GM21619 (cell line): ENCODE results near the gene TSEN34.

Source experiments
- ATAC-seq: cut with Tn5 transposase; IDR thresholded peaks from one replicate; pipeline ENCODE4 v1.9.1; 2021; ENCODE audit not compliant: unreplicated experiment

Gene TSEN34

GRCh38 chr19:54191011-54191810 is at the start of gene TSEN34:
TSS of gene TSEN34 (plus strand) at chr19:54191308. CDS start at chr19:54191365, 57 bp downstream.
- peak; percentile 23 for ATAC-seq

GRCh38 chr19:54141356-54141755 is 49.8 kb upstream of the TSEN34 start:
- no peak for ATAC-seq

DNA sequence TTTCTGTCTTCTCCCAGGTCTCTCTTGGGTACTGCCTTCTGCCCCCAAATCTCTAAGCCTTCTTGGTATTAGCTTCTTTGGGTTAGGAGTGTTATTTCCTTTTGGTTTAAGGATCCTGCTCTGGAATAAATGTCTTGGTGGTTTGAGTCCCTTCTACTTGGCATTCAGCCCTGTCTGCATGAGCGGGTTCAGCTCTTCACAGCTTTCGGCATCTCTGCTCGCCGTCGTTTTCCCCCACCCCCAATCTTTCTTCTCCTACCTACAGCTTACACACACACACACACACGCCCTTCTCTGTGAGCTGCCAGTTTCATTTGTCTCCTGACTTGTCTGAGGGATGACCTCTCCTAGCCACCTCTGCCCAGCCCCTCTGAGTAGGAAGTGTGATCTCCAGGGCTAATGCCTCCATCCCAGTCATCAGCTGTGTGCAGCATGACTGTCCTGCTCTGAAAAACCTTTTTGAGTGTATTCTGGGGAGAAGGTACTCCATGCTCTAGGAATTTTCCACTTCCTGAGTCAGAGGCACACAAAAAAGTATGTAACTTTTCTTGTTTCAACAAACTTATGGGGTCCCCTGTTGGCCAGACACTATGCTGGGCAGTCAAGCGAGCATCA is 48.8 kb upstream of the TSEN34 start:
- ATAC-seq, result no peak

- no peak for ATAC-seq
Observed at GRCh38 chr19:54145541-54146158, 45.5 kb upstream of the TSEN34 start.

DNA sequence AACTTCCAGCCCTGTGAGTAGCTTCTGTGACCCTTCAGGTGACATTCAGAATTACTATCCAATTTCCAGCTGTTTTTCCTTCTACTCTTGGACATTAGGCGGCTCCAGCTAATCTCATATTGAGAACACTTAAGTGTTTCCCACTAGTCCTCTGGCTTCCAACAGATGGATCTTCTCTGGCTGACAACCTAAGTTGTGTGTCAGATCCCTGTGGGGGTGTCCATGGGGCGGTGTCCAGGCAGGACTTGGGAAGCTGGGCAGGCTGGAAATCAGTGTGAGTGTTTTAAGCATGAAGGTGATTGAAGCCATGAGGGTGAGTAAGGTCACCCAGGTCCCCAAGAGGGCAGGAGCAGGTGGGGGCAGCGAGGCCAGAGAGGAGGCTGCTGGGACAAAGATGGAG is 43.4 kb upstream of the TSEN34 start:
- ATAC-seq, result no peak

DNA sequence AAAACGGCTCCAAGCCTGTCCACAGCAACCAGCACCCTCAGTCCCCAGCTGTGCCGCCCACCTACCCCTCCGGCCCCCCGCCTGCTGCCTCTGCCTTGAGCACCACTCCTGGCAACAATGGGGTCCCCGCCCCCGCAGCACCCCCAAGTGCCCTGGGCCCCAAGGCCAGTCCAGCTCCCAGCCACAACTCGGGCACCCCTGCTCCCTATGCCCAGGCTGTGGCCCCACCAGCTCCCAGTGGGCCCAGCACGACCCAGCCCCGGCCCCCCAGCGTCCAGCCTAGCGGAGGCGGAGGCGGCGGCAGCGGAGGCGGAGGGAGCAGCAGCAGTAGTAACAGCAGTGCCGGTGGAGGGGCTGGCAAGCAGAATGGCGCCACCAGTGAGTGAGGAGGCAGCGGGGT is 43.0 kb upstream of the TSEN34 start:
- no peak for ATAC-seq

DNA sequence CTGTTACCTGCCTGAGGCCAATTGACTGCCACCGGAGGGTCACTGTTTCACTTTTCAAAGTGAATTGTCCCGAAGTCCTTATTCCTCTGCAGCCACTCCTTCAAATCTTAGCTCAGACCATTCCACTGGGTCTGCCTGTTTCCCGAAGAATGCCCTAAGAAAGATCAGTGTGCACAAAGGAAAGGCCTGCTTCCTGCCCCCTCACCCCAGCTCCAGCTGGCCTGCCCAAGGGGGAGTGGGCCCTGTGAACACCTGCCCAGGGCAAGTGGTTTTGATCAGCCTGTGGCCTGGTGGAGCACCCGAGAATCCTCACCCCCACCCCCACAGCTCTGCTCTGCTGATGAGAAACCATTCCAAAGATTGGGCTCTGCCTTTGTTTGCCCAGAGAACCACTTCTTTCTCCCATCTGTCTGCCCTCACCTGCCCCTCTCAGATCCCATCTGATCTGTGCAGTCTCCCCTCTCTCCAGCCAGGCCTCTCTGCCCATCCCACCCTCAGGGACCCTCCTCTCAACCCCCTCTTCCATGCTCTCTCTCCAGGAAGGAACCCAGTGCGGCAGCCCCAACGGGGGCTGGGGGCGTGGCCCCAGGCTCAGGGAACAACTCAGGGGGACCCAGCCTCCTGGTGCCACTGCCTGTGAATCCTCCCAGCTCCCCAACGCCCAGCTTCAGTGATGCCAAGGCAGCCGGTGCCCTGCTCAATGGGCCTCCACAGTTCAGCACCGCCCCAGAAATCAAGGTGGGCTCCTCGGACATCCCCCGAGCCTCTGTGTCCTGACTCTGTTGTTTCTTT is 41.9 kb upstream of the TSEN34 start:
- no peak for ATAC-seq

DNA sequence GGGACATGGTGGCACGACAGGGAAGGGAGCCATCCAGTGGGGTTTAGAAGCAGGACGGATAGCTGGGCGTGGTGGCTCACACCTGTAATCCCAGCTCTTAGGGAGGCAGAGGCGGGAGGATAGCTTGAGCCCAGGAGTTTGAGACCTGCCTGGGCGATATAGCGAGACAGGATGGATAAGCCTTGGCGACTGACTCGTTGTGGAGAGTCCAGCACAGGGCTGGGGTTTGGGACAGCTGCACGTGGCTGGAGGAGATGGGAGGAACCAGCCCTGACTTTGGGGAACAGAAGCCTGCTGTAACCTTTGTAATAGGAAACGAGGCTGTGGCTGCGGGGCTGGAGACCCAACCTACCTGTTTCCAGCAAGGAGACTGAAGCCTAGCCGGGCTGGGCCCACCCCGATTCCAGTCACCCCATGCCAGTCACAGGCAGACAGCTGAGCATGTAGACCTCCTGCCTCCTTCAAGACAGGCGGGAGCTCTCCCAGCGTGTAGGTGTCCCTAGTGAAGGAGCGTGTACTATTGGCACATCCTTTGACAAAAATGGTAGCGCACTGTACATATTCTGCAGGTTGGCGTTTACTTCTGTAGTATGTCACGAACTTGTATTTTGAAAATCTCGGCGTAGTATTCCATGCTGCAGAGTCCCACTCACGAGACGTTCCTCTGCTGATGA is 39.6 kb upstream of the TSEN34 start:
- ATAC-seq, result no peak

GRCh38 chr19:54152267-54152666 is 38.8 kb upstream of the TSEN34 start:
- no peak for ATAC-seq

GRCh38 chr19:54152878-54153524 is 38.1 kb upstream of the TSEN34 start:
- ATAC-seq, result no peak

GRCh38 chr19:54153731-54154326 is 37.3 kb upstream of the TSEN34 start:
- ATAC-seq, result no peak

DNA sequence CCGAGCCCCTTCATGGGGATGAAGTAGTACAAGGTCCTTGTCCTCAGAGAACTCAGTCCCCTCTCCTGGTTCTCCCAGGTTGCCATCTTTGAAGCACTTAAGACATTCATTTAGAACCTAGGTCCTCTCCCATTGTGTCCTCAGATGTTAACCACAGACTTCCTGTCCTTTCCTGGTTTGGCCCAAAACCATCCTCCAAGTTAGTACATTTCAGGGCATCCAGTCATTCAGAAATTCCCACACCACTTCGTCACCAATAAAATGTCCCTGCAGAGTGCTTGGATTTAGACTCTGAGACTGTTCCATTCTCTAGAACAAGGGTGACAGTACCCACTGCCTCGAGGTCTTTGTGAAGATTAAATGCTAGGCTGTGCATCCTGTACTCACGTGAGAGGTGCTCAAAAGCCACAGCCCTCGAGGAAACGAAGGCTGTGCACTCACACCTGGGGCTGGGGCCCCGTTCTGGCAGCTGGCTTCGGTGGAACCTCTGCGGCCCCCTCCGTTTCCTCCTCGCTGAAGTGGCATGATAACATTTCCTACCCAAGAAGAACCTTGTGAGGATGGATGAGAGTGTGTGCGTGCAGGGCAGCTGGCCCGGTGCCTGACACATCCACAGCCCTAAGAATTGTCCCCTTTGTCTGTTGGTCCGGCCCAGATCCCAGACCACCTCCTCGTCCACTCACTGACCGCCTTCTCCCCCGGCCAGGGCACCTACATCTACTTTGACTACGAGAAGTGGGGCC is 36.3 kb upstream of the TSEN34 start:
- ATAC-seq, result no peak

- no peak for ATAC-seq
Observed at GRCh38 chr19:54155694-54156093, 35.4 kb upstream of the TSEN34 start.

- no peak for ATAC-seq
Observed at GRCh38 chr19:54156490-54156889, 34.6 kb upstream of the TSEN34 start.

- no peak for ATAC-seq
Observed at GRCh38 chr19:54156953-54157352, 34.2 kb upstream of the TSEN34 start.

DNA sequence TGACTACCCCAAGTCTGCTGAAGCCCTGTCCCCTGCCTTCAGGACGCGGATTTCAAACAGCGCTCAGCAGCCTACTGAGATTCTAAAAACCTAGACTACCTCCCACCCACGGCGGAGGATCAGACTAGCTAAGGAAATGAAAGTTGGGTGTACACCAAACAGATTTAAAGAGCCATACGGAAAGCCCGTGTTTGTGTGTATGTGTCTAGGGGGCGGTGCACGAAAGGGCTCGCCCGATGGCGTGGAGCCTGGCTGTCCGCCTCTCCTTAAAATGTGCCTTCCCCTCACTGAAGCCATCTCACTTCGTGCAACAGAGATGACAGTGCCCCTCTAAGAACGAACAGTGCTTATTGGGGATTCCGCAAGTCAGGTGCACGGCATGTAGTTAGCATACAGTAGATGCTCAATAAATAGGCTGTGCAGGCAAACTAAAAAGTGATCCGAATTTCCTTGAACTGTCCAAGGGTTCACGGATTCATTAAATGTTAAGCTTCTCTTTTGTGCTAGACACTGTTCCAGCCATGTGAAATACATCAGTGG is 32.2 kb upstream of the TSEN34 start:
- ATAC-seq, result no peak

DNA sequence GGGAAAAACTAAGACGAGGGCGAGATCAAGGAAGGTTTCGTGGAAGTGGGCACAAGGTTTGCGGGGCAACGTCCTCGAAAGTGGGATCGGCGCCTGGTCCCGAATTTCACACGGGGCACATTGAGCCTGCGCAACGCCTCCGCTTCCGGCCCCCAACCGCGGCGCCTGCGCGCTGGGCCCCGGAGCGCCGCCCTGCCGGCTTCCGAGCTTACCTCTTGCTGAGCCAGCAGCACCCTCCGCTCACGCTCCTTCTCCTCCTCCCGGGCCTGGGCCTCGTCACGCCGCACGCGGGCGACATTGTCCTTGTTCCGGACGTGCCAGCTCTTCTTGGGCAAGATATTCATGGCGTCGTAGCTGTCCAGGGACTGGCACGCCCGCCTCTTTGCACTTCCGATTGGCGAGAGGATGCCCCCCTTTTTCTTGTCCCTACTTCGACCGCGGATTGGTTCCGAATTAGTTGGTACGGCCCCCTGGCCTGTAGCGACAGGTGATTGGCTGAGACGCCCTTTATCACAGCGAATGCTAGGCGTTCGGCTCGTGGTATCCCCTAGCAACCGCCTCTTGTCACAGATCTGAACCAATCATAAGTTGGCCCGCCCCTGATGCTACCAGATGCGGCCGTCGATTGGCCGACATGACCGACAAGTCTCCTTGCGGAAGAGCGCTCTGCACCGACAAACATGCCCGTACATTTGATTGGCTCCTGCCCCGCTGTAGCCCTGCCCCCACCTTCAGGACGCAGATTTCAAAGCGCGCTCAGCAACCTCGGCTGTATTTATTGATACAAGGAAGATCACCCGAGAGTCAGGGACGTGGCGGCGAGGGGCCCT is 31.5 kb upstream of the TSEN34 start, which contains the start of gene LENG1:
Gene LENG1, minus strand, starts transcription at position 370 of the 830 bp plus-strand sequence. Its CDS starts 26 bp downstream, at position 344.
- ATAC-seq, result peak; percentile 85
